HEK293T (cell line): Measurements from ENCODE around the gene ADAMTS17.

Experiments
- CTCF ChIA-PET: fragments of 350-600 bp; formaldehyde crosslinking; extraction: SDS; loops from one replicate; lab custom pipeline; 2021; ENCODE audit warnings: antibody characterized with exemption, inconsistent platforms; lab: Yijun Ruan, JAX
- POLR2A ChIA-PET: fragments of 350-600 bp; formaldehyde crosslinking; extraction: SDS; loops from one replicate; lab custom pipeline; 2020; ENCODE audit warnings: antibody characterized with exemption, inconsistent platforms; lab: Yijun Ruan, JAX
- DNase-seq: peaks from one replicate; pipeline ENCODE4 v3.0.0; 2012; ENCODE audit warnings: mixed read lengths; ENCODE audit errors: extremely low spot score
- ARNT ChIP-seq: fragments of 450-650 bp; IDR thresholded peaks from 2 replicates; pipeline ENCODE4 v1.6.1; 2017; ENCODE audit warnings: mild to moderate bottlenecking
- BHLHE40 ChIP-seq: fragments of 450-650 bp; IDR thresholded peaks from 2 replicates; pipeline ENCODE4 v1.6.1; 2016; ENCODE audit warnings: mild to moderate bottlenecking, moderate library complexity, borderline replicate concordance
- CTBP1 ChIP-seq: fragments of 450-650 bp; IDR thresholded peaks from 2 replicates; pipeline ENCODE4 v1.6.1; 2016; ENCODE audit warnings: borderline replicate concordance
- ELF4 ChIP-seq: fragments of 450-650 bp; IDR thresholded peaks from 2 replicates; pipeline ENCODE4 v1.6.1; 2017; ENCODE audit warnings: antibody characterized with exemption
- FOXA1 ChIP-seq: fragments of 450-650 bp; IDR thresholded peaks from 2 replicates; pipeline ENCODE4 v1.6.1; 2016; ENCODE audit warnings: mild to moderate bottlenecking
- FOXK2 ChIP-seq: fragments of 450-650 bp; IDR thresholded peaks from 2 replicates; pipeline ENCODE4 v1.6.1; 2016; ENCODE audit warnings: mild to moderate bottlenecking
- FOXM1 ChIP-seq: fragments of 450-650 bp; IDR thresholded peaks from 2 replicates; pipeline ENCODE4 v1.6.1; 2017; ENCODE audit warnings: mild to moderate bottlenecking, borderline replicate concordance
- HDGF ChIP-seq: fragments of 450-650 bp; IDR thresholded peaks from 2 replicates; pipeline ENCODE4 v1.6.1; 2017; ENCODE audit warnings: antibody characterized with exemption, borderline replicate concordance
- L3MBTL2 ChIP-seq: fragments of 450-650 bp; conservative IDR thresholded peaks from 2 replicates; pipeline ENCODE4 v1.6.1; 2016; ENCODE audit warnings: mild to moderate bottlenecking
- LEF1 ChIP-seq: fragments of 450-650 bp; IDR thresholded peaks from 2 replicates; pipeline ENCODE4 v1.6.1; 2017; ENCODE audit warnings: mild to moderate bottlenecking, borderline replicate concordance
- NFRKB ChIP-seq: fragments of 450-650 bp; IDR thresholded peaks from 2 replicates; pipeline ENCODE4 v1.6.1; 2016; ENCODE audit warnings: mild to moderate bottlenecking, moderate library complexity
- SP1 ChIP-seq: fragments of 450-650 bp; IDR thresholded peaks from 2 replicates; pipeline ENCODE4 v1.6.1; 2017
- SUZ12 ChIP-seq: fragments of 450-650 bp; IDR thresholded peaks from 2 replicates; pipeline ENCODE4 v1.6.1; 2016; ENCODE audit warnings: mild to moderate bottlenecking
- TARDBP ChIP-seq: fragments of 450-650 bp; IDR thresholded peaks from 2 replicates; pipeline ENCODE4 v1.6.1; 2016
- ZNF384 ChIP-seq: fragments of 450-650 bp; IDR thresholded peaks from 2 replicates; pipeline ENCODE4 v1.6.1; 2016
- TF ChIP-seq, protein P1 (sequence below): fragments of 450-650 bp; IDR thresholded peaks from 2 replicates; pipeline ENCODE4 v1.6.1; 2016

The ADAMTS17 gene

DNA sequence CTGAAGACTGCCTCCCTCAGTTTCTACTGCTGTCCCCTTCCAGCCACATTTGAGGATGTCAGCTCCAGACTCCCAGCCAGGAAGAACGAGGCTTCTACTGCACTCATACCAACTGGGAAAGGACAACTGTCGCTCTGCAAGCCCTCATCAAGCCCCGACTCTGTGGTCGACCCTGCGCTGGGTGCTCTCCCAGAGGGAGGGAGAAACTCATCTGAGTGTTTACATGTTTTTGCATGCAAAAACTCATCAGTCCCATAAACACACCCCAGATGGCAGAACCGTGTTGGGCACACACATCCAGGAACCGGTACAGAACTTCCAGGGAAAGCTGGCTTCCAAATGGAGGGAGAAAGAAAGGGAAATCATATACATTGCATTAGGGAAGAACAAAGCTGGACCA lies 43.5 kb downstream of the ADAMTS17 start:
- CTCF ChIA-PET: no interaction called here
- no peak for DNase-seq
- POLR2A ChIA-PET: no interaction called here
- TF ChIP-seq TARDBP: no peak
- no peak for TF ChIP-seq SUZ12
- no peak for TF ChIP-seq FOXM1
- TF ChIP-seq L3MBTL2: no peak
- TF ChIP-seq SP1: no peak
- no peak for TF ChIP-seq ZNF384
- TF ChIP-seq LEF1: no peak
- TF ChIP-seq FOXA1: no peak
- no peak for TF ChIP-seq CTBP1
- TF ChIP-seq FOXK2: no peak
- TF ChIP-seq ELF4: no peak
- no peak for TF ChIP-seq ARNT
- TF ChIP-seq BHLHE40: no peak
- TF ChIP-seq HDGF: no peak
- no peak for TF ChIP-seq NFRKB
- TF ChIP-seq, protein P1, sequence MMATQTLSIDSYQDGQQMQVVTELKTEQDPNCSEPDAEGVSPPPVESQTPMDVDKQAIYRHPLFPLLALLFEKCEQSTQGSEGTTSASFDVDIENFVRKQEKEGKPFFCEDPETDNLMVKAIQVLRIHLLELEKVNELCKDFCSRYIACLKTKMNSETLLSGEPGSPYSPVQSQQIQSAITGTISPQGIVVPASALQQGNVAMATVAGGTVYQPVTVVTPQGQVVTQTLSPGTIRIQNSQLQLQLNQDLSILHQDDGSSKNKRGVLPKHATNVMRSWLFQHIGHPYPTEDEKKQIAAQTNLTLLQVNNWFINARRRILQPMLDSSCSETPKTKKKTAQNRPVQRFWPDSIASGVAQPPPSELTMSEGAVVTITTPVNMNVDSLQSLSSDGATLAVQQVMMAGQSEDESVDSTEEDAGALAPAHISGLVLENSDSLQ: no peak

DNA sequence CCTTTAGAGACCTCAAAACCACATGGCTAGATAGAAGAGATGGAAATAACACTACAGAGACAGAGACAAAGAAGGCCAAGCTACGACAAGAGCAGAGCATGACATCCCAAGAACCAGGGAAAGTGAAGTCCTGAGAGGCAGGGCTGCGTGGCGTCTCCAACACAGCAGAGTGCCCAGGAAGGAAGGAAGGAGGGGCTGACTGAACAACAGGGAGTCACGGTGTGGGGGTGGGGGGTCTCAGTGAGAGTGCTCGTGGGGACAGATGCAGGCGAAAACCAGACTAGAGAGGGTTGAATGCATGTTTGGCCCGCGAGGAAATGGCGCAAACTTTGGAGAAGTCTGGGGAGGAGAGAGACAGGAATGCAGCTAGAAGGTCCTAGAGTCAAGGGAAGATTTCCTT lies 44.0 kb downstream of the ADAMTS17 start:
- DNase-seq: no peak
- ChIA-PET CTCF (interaction anchor here (0.6 kb wide), 1 partner anchor 1182 kb away, joined by 3 read pairs; no protein-coding TSS in a partner anchor), POLR2A (no interaction called here)
- TF ChIP-seq BHLHE40 (no peak), ZNF384 (no peak), FOXK2 (no peak), ARNT (no peak), ELF4 (no peak), FOXM1 (no peak)

DNA sequence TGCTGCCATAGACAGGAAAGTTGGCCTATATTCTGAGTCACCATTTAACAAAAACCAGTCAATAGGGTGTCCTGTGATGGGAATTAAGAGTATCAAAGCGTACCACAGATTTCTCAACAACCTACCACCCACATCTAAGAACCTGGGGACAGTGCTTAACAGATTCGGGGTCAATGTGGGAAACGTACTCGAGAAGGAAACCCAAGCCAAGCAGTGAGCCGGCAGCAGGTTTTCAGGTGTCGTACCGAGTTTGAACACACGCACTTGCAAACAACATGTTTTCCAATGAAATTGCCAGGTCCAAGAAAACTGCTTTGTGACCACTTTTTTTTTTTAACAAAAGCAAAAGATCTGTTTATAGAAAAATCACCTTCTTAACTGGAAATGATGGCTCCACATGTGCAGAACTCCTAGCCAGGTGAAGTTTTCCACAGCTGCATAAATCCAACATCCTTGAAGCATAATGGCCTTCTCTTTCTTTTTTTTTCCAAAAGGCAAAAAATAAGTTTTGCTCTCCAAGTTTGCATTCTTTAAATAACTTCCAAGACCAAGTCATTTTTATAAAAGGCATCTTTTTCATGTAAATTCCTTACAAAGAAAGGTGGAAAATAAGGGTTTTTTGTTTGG lies 45.7 kb downstream of the ADAMTS17 start:
- TF ChIP-seq HDGF (no peak), SP1 (no peak), FOXA1 (no peak), ZNF384 (no peak), ELF4 (no peak), LEF1 (no peak), FOXK2 (no peak), TARDBP (no peak), L3MBTL2 (no peak), FOXM1 (no peak), BHLHE40 (no peak), ARNT (no peak)
- TF ChIP-seq, protein P1: no peak
- POLR2A ChIA-PET: no interaction called here
- no peak for DNase-seq
- CTCF ChIA-PET: no interaction called here

DNA sequence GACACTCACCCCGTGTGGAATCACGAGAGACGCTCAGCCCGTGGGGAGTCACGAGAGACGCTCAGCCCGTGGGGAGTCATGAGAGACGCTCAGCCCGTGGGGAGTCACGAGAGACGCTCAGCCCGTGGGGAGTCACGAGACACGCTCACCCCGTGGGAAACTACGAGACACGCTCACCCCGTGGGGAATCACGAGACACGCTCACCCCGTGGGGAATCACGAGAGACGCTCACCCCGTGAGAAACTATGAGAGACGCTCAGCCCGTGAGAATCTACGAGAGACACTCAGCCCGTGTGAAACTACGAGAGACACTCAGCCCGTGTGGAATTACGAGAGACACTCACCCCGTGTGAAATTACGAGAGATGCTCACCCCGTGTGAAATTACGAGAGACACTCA lies 49.8 kb downstream of the ADAMTS17 start:
- TF ChIP-seq, protein P1: no peak
- TF ChIP-seq LEF1 (no peak), ARNT (no peak), BHLHE40 (no peak), CTBP1 (no peak), NFRKB (no peak), FOXK2 (no peak), FOXM1 (no peak), FOXA1 (no peak), ZNF384 (no peak), TARDBP (no peak), SP1 (no peak), SUZ12 (no peak), HDGF (no peak), L3MBTL2 (no peak), ELF4 (no peak)
- no peak for DNase-seq
- CTCF ChIA-PET: no interaction called here
- POLR2A ChIA-PET: no interaction called here

DNA sequence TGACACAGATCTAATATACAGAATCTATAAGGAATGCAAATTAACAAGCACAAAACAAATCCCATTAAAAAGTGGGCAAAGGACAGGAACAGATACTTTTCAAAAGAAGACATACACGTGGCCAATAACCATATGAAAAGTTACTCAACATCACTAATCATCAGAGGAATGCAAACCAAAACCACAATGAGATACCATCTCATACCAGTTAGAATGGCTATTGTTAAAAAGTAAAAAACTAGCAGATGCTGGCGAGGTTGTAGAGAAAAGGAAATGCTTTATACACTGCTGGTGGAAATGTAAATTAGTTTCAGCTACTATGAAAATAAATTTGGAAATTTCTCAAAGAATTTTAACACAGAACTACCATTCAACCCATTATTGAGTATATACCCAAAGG lies 50.7 kb downstream of the ADAMTS17 start:
- ChIA-PET POLR2A (no interaction called here), CTCF (no interaction called here)
- no peak for TF ChIP-seq SUZ12
- TF ChIP-seq, protein P1: no peak
- TF ChIP-seq L3MBTL2: no peak
- TF ChIP-seq TARDBP: no peak
- TF ChIP-seq BHLHE40: no peak
- no peak for TF ChIP-seq FOXM1
- no peak for TF ChIP-seq ELF4
- TF ChIP-seq ZNF384: no peak
- no peak for TF ChIP-seq FOXA1
- TF ChIP-seq NFRKB: no peak
- TF ChIP-seq FOXK2: no peak
- TF ChIP-seq ARNT: no peak
- no peak for DNase-seq
